ENCODE results near the gene ABCA4. TPM values are rescaled to one million over a fixed set of nuclear protein-coding genes. Genes with fewer than 3 reads are reported as not detected.

The ABCA4 gene
- total RNA-seq, 2 donors from 2014 or later, result not detected

GRCh38 chr1:94027721-94028515 lies 93.0 kb downstream of the ABCA4 start:
- ATAC-seq, result no peak

GRCh38 chr1:94026619-94027380 lies 94.1 kb downstream of the ABCA4 start:
- peaks cover 3% of the 10 kb centered on the region for H3K4me1 Mint-ChIP-seq
- ATAC-seq (no peak), DNase-seq (no peak)
- no peak overlapping the region for H3K27ac Mint-ChIP-seq
- H3K4me3 Mint-ChIP-seq, result no peak overlapping the region
- no peaks in the 10 kb centered on the region for H3K9me3 ChIP-seq (ENCODE audit: control insufficient read depth, low read length, poor library complexity, severe bottlenecking)
- H3K27me3 Mint-ChIP-seq, result peaks cover 46% of the 10 kb centered on the region
- H3K36me3 Mint-ChIP-seq (ENCODE audit: low read depth), result peaks cover 5% of the 10 kb centered on the region

More at GRCh38 chr1:94027721-94028515, 93.0 kb downstream of the ABCA4 start:
- no peaks in the 10 kb centered on the region for H3K9me3 ChIP-seq (ENCODE audit: control insufficient read depth, low read length, poor library complexity, severe bottlenecking)
- no peak for DNase-seq
- Mint-ChIP-seq H3K27me3 (peaks cover 45% of the 10 kb centered on the region), H3K4me1 (no peaks in the 10 kb centered on the region), H3K4me3 (no peak overlapping the region), H3K27ac (no peak overlapping the region), H3K36me3 (ENCODE audit: low read depth) (peaks cover 5% of the 10 kb centered on the region)

- Mint-ChIP-seq H3K27ac (no peak overlapping the region), H3K36me3 (ENCODE audit: low read depth) (peaks cover 5% of the 10 kb centered on the region), H3K27me3 (peaks cover 43% of the 10 kb centered on the region), H3K4me1 (peaks cover 3% of the 10 kb centered on the region), H3K4me3 (peak overlapping the region; percentile 45)
- ATAC-seq, result no peak
- DNase-seq, result no peak
- H3K9me3 ChIP-seq (ENCODE audit: control insufficient read depth, low read length, poor library complexity, severe bottlenecking), result no peaks in the 10 kb centered on the region
Observed at GRCh38 chr1:94025383-94026340, 95.3 kb downstream of the ABCA4 start.

GRCh38 chr1:94024104-94024792 lies 96.7 kb downstream of the ABCA4 start:
- no peak for DNase-seq
- no peak for ATAC-seq
- Mint-ChIP-seq H3K4me1 (peaks cover 3% of the 10 kb centered on the region), H3K27me3 (peaks cover 40% of the 10 kb centered on the region), H3K4me3 (no peak overlapping the region), H3K27ac (no peak overlapping the region), H3K36me3 (ENCODE audit: low read depth) (peaks cover 5% of the 10 kb centered on the region)
- H3K9me3 ChIP-seq (ENCODE audit: control insufficient read depth, low read length, poor library complexity, severe bottlenecking), result no peaks in the 10 kb centered on the region

- ATAC-seq (no peak), DNase-seq (no peak)
- Mint-ChIP-seq H3K4me1 (peaks cover 3% of the 10 kb centered on the region), H3K4me3 (no peak overlapping the region), H3K27ac (no peak overlapping the region), H3K27me3 (peaks cover 40% of the 10 kb centered on the region), H3K36me3 (ENCODE audit: low read depth) (peaks cover 5% of the 10 kb centered on the region)
- H3K9me3 ChIP-seq (ENCODE audit: control insufficient read depth, low read length, poor library complexity, severe bottlenecking), result no peaks in the 10 kb centered on the region
Observed at GRCh38 chr1:94022471-94023189, 98.3 kb downstream of the ABCA4 start.

GRCh38 chr1:94020764-94021579 lies 100.0 kb downstream of the ABCA4 start:
- no peak for ATAC-seq
- H3K36me3 Mint-ChIP-seq (ENCODE audit: low read depth), result peaks cover 3% of the 10 kb centered on the region
- no peak overlapping the region for H3K27ac Mint-ChIP-seq
- H3K4me1 Mint-ChIP-seq, result peaks cover 13% of the 10 kb centered on the region
- H3K27me3 Mint-ChIP-seq, result peaks cover 28% of the 10 kb centered on the region
- no peak overlapping the region for H3K4me3 Mint-ChIP-seq
- no peak for DNase-seq
- no peaks in the 10 kb centered on the region for H3K9me3 ChIP-seq (ENCODE audit: control insufficient read depth, low read length, poor library complexity, severe bottlenecking)

- Mint-ChIP-seq H3K4me3 (no peak overlapping the region), H3K36me3 (ENCODE audit: low read depth) (peaks cover 3% of the 10 kb centered on the region), H3K27ac (no peak overlapping the region), H3K27me3 (peaks cover 18% of the 10 kb centered on the region), H3K4me1 (peaks cover 13% of the 10 kb centered on the region)
- ATAC-seq, result no peak
- H3K9me3 ChIP-seq (ENCODE audit: control insufficient read depth, low read length, poor library complexity, severe bottlenecking), result no peaks in the 10 kb centered on the region
- no peak for DNase-seq
Observed at GRCh38 chr1:94019327-94019726, 101.6 kb downstream of the ABCA4 start.

- ATAC-seq (peak; percentile 54), DNase-seq (no peak)
- Mint-ChIP-seq H3K27ac (peak overlapping the region; percentile 49), H3K27me3 (peaks cover 26% of the 10 kb centered on the region), H3K36me3 (ENCODE audit: low read depth) (peaks cover 4% of the 10 kb centered on the region), H3K4me3 (no peak overlapping the region), H3K4me1 (peaks cover 17% of the 10 kb centered on the region)
- H3K9me3 ChIP-seq (ENCODE audit: control insufficient read depth, low read length, poor library complexity, severe bottlenecking), result no peaks in the 10 kb centered on the region
Observed at GRCh38 chr1:94017155-94017829, 103.7 kb downstream of the ABCA4 start.

- no peak overlapping the region for H3K27ac Mint-ChIP-seq
- H3K27me3 Mint-ChIP-seq, result peaks cover 37% of the 10 kb centered on the region
- no peak for ATAC-seq
- no peak for DNase-seq
- H3K36me3 Mint-ChIP-seq (ENCODE audit: low read depth), result peaks cover 4% of the 10 kb centered on the region
- no peak overlapping the region for H3K4me3 Mint-ChIP-seq
- H3K9me3 ChIP-seq (ENCODE audit: control insufficient read depth, low read length, poor library complexity, severe bottlenecking), result no peaks in the 10 kb centered on the region
- H3K4me1 Mint-ChIP-seq, result peaks cover 17% of the 10 kb centered on the region
Observed at GRCh38 chr1:94015489-94015817, 105.5 kb downstream of the ABCA4 start.

- H3K27me3 Mint-ChIP-seq, result peaks cover 37% of the 10 kb centered on the region
- no peak overlapping the region for H3K27ac Mint-ChIP-seq
- peaks cover 4% of the 10 kb centered on the region for H3K36me3 Mint-ChIP-seq (ENCODE audit: low read depth)
- no peak for ATAC-seq
- H3K9me3 ChIP-seq (ENCODE audit: control insufficient read depth, low read length, poor library complexity, severe bottlenecking), result no peaks in the 10 kb centered on the region
- no peak for DNase-seq
- H3K4me1 Mint-ChIP-seq, result peaks cover 17% of the 10 kb centered on the region
- H3K4me3 Mint-ChIP-seq, result no peak overlapping the region
Observed at GRCh38 chr1:94014635-94015488, 106.1 kb downstream of the ABCA4 start.

Data from T-helper 17 cell (primary cell).